GM19099 (cell line): ENCODE results near the gene ERG.

ENCODE experiments used
- POLR2A ChIP-seq: IDR thresholded peaks from 3 replicates; pipeline ENCODE4 v1.6.1; 2011; ENCODE audit warnings: low read depth; ENCODE audit not compliant: insufficient read length; ENCODE audit errors: extremely low read depth

Gene ERG

GRCh38 chr21:38439426-38439825 is 58.9 kb downstream of the ERG start:
- TF ChIP-seq POLR2A: no peak

DNA sequence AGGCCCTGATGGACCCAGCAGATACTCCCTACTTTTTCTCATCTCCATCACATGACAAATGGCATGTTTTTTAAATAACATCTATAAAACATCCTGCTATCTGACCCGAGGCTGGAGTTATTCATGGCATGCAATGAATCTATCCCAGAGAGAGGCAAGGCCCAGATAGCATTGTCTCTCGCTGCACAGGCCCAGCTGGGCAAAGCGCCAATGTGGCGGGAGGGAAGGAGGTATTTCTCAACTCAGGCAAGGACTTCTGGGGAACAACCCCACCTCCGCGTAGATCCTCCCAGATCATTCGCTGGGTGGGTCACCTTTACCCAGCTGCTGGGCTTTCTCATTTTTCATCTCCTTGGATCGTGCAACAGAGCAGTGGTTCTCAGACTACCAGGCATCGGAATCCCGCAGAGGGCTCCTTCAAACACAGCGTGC is 59.8 kb downstream of the ERG start:
- TF ChIP-seq POLR2A: no peak

- TF ChIP-seq POLR2A: no peak
Measured at GRCh38 chr21:38436341-38436740, 61.9 kb downstream of the ERG start.

GRCh38 chr21:38434913-38435533 is 63.3 kb downstream of the ERG start:
- no peak for TF ChIP-seq POLR2A

GRCh38 chr21:38433471-38433870 is 64.8 kb downstream of the ERG start:
- TF ChIP-seq POLR2A: no peak

- TF ChIP-seq POLR2A: no peak
Measured at GRCh38 chr21:38430401-38430984, 67.8 kb downstream of the ERG start.

- no peak for TF ChIP-seq POLR2A
Measured at GRCh38 chr21:38429011-38429410, 69.3 kb downstream of the ERG start.

DNA sequence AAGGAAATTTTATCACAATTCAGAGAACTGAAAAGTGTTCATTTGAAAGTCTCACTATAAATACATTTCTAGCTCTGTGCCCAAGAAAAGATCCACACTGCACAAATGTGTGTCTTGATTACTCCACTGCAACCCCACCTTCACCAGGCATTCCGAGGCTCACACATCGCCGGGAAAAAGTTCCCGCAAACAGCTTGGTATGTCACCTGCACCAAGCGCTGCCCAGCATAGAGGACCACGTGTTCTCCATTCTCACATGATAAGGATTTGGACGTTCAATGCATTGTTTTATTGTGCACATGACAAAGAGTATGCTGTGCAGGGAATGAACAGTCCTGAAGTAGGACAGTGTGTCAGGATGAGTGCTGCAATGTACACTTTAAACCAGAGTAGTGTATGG is 70.1 kb downstream of the ERG start:
- no peak for TF ChIP-seq POLR2A

GRCh38 chr21:38424305-38425019 is 73.8 kb downstream of the ERG start:
- TF ChIP-seq POLR2A: no peak

- TF ChIP-seq POLR2A: no peak
Measured at GRCh38 chr21:38422082-38422481, 76.2 kb downstream of the ERG start.

GRCh38 chr21:38420140-38420539 is 78.1 kb downstream of the ERG start:
- no peak for TF ChIP-seq POLR2A

DNA sequence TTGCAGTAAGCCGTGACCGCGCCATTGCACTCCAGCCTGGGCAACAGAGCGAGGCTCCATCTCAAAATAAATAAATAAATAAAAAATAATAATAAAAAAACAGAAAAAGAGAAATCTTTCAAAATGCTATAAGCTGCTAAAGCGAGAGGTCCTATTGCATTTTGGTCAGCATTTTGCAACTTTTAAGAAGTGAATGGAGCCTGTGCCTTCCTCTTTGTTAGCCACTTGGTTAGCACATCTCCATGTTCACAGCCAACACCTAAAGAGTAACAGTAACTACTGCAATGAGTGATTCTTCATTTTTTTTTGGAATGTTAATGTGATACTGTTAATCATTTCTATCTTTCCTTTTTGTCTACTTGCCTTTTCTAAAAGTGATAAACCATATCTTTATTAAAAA is 80.6 kb downstream of the ERG start:
- no peak for TF ChIP-seq POLR2A

GRCh38 chr21:38416791-38417190 is 81.5 kb downstream of the ERG start:
- no peak for TF ChIP-seq POLR2A

DNA sequence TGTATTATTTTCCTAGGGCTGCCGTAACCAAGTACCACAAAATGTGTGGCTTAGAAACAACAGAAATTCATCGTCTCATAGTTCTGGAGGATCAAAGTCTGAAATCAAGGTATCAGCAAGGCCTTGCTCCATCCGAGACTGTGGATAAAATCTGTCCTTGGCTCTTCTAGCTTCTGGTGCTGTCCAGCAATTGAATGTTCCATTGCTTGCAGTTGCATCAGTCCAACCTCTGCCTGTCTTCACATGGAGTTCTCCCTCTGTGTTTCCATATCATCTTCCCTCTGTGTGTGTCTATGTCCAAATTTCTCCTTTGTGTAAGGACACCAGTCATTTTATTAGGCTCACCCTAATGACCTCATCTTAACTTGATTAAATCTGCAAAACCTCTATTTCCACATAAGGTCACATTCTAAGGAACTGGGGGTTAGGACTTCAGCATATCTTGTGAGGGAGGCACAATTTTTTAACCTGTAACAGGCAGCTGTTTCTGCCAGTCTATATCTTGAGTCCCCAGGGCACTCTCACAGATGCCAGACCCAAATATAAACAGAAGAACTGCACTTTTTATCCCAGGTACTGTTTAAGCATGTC is 84.2 kb downstream of the ERG start:
- no peak for TF ChIP-seq POLR2A

- TF ChIP-seq POLR2A: no peak
Measured at GRCh38 chr21:38410466-38410865, 87.8 kb downstream of the ERG start.

GRCh38 chr21:38409907-38410306 is 88.4 kb downstream of the ERG start:
- TF ChIP-seq POLR2A: no peak
